HG03520 (cell line): Measurements from ENCODE around the gene RFWD3.
"Not testable (repeated sequence)": the region's sequence is repeated elsewhere in the genome, so short reads cannot be mapped to it uniquely, and the experiment has no call there.

Source experiments
- ATAC-seq: cut with Tn5 transposase; IDR thresholded peaks from one replicate; pipeline ENCODE4 v1.9.1; 2021; ENCODE audit warnings: mild to moderate bottlenecking, moderate library complexity; ENCODE audit not compliant: unreplicated experiment

Gene RFWD3, protein sequence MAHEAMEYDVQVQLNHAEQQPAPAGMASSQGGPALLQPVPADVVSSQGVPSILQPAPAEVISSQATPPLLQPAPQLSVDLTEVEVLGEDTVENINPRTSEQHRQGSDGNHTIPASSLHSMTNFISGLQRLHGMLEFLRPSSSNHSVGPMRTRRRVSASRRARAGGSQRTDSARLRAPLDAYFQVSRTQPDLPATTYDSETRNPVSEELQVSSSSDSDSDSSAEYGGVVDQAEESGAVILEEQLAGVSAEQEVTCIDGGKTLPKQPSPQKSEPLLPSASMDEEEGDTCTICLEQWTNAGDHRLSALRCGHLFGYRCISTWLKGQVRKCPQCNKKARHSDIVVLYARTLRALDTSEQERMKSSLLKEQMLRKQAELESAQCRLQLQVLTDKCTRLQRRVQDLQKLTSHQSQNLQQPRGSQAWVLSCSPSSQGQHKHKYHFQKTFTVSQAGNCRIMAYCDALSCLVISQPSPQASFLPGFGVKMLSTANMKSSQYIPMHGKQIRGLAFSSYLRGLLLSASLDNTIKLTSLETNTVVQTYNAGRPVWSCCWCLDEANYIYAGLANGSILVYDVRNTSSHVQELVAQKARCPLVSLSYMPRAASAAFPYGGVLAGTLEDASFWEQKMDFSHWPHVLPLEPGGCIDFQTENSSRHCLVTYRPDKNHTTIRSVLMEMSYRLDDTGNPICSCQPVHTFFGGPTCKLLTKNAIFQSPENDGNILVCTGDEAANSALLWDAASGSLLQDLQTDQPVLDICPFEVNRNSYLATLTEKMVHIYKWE

DNA sequence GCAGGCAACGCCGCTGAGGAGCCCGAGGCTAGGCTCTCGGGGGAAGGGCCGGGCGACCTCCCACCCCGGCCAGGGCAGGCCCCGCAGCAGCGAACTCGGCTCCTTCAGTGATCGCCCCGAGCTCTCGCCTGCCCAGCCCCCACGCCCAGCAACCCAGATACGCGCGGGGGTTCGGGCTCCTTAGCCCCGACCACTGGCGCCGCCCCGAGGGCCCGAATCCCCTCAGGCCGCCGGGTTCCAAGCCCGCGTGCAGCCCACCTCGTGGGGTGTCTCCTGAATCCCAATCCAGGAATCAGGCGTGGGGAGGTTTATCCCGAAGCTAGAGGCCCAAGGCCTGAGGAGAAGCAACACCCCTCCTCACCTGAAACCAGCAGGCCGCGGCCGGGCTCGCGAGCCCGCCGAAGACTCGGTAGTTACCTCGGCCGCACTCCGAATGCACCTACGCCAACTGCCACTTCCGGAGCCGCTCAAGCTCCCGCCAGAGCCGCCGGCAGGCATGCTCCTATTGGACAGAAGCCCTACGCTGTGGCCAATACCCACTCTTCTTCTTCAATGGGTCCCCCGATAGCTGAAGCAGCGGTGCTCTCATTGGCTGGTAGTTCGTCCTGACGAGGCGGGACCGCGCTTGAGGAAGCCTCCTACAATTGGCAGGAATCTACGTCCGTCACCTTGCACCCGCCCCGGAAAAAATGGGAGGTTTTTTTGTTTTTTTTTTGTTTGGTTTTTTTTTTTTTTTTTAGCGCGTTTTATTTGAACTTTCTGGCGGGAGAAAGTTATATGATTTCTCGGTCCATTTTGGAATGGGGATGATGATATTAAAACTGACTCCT lies at the start of gene RFWD3:
RFWD3 (minus strand) TSS at position 453 of the 830 bp plus-strand sequence. CDS start 5,428 bp downstream, outside the sequence.
- ATAC-seq, result peak; percentile 100

DNA sequence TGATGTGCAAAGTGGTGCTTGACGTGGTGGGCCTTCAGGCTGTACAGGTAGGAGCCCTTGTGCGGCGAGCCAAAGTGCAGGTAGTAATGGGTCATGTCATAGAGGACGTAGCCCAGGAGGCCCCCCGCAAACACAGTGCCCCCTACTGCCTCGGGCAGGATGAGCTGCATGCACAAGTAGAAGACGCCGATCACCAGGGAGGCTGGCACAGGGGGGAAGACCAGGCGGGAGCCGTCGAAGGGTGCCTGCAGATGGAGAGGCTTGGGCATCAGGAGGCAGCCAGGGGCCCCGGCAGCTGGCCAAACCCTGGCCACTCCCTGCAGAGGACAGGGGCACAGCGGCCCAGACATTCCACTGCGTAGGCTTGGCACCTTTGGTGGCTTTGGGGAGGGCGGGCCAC lies 49.7 kb upstream of the RFWD3 start:
- ATAC-seq, result no peak

DNA sequence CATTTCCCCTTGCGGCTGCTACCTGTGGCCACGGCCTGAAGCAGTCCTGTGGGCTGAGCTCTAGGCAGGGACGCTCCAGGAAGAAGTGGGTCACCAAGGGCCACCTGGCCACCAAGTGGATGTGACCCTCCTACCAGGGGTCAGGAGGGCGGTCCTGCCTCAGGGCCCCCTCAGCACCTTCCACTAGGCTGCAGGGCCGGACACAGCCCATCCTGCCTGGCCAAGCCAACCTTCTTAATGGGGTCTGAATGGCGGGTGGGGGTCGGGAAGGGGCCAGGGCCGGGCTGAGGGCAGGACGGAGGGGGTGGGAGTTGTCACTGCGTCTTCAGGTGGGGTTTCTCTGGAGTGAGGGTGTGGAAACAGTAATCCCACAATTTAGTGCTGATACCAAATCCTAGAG lies 47.2 kb upstream of the RFWD3 start:
- no peak for ATAC-seq

DNA sequence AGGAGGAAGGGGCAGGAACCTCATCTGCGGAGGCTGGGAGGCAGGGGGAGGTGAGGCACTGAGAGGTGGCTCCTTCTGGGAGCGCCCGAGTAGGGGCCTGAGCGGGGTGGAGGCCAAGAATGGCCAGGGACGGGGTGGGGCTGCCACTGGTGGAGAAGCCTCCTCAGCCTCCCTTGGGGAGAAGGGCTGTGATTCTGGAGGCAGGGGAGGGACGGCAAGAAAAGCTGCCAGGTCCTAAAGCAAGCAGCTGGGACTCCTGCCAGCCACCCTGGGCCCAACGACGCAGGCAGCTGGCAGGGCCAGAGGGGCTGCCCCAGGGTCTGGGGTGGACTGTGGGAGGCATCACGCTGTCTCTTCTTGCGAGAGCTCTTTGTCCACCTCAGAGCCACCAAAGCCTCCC lies 46.6 kb upstream of the RFWD3 start:
- no peak for ATAC-seq

DNA sequence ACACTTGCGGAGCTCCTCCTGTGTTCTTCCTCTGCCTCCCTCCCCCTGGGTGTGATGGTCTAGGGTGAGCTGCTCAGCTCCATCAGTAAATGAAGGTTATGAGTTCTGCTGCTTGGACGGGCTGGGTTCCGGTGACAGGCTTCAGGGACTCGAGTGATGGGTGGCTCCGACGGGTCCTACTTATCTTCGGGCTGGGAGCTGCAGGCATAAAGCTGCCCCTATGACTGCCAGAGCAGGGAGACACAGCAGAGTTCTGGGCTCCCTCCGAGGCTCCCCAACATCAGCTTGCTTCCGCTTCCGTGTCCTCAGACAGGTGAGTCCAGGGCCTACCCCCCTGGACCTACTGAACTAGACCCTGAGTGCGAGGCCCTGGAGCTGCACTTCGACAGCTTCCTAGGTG lies 45.3 kb upstream of the RFWD3 start:
- no peak for ATAC-seq

DNA sequence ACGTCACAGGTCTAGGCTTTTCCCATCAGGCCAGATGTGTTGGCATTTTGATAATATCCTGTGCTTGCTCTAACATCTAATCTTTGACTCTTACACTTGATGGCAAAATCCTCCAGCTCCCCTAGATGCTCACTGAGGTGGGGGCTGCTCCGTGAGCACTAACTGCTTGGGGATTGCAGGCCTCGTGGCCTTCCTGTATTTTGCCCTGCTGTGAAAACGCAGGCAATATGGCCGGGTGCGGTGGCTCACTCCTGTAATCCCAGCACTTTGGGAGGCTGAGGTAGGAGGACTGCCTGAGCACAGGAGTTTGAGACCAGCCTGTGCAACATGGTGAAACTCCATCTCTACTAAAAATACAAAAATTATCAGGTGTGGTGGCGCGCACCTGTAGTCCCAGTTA lies 43.7 kb upstream of the RFWD3 start:
- ATAC-seq, result no peak

DNA sequence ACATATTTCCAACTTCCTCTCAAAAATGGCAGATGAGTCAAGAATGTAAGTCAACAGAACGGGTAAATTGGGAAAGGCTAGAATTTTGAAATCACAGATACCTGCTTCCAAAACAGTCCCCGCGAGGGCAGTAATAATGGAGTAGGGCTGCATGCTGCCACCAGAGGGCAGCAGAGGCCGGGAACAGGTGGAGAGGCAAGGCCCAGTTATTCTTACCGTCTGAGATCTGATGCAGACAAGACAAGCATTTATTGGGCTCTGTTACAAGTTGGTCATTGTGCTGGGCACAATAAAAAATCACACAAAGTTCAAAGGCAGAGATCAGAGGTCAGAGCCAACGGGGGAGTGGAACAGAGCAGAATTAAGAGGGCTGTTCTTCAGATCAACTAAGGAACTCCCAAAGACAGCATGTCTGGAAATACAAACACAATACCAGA lies 42.8 kb upstream of the RFWD3 start:
- no peak for ATAC-seq

DNA sequence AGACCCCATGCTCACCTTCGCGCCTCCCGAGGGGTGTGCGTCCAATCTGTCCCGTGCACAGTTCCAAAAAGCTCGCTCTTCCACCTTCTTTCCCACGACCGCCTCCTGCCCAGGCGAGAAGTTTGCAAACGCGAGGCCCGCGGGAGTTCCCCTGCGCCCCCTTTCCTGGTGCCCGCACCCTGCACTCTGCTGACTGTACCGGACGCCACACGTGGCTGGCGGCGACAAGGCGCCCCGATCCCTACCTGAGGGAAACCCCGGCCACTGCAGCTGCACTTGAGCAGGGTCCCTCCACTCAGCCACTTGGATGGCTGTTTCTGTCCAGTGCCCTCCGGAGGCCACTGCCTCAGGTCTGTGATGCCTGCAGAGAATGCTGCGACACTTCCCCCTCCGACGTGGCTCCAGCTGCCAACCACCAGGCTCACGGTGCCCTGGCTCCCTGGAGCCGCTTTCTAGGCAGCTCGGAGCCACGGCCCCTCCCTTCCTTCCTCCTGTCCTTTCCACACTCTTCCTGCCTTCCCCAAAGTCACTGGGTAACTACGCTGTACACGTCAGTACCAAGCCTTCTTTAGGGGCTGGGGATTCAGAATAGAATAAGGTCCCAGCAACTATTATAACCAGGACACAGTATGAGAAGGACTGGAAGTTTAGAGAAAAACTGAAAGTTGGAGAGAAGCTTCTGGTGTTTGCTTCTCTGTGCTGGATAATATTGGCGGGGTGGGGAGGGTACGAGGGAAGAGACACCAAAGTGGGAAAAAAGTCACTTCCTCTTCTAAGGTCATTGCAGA lies 34.0 kb upstream of the RFWD3 start, which contains the start of gene MLKL:
MLKL (minus strand) TSS at position 425 of the 788 bp plus-strand sequence. CDS start 5,105 bp downstream, outside the sequence.
- no peak for ATAC-seq

DNA sequence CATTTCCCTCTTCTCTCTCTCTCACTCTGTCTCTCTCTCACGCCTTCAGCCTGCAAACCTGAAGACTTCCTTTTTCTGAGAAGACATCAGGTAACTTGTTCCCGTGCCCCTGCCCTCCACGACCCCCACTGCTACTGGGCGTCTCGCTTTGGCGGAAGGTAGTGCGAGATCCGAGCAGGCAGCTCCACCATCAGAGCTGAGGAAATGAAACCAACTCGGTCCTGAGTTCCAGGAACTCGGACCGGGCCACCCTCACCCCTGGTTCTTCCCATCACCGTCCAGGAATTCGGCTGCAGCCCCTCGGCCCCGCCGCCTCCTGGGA lies 33.4 kb upstream of the RFWD3 start:
- ATAC-seq, result no peak

DNA sequence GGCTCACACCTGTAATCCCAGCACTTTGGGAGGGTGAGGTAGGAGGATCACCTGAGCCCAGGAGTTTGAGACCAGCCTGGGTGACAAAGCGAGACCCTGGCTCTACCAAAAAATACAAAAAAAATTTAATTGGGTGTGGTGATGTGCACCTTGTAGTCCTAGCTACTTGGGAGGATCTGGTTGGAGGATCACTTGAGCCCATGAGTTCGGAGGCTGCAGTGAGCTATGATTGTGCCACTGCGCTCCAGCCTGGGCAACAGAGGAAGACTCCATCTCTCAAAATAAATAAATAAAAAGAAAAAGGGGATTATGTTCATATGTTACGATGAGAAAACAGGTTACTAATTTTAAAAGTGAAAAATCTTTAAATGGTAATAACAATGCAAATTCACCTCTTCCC lies 33.0 kb upstream of the RFWD3 start:
- no peak for ATAC-seq

DNA sequence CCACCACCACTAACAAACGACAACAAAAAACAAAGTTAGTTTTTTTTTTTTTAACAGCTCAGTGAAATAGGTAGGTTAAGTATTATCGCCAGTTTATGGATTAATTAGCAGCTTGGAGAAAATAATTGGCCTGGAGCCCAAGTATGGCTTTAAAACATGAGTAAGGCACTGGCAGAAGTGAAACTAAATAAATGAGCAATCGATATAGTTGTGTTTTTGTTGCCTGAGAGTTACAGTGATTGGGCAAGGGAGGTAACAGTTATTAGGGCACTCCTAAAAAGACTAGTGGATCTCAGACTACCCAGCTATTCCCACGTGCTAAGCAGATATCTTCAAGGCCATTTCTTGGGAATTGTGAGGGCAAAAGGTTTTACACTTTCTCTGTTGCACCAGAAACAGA lies 31.5 kb upstream of the RFWD3 start:
- ATAC-seq, result no peak

DNA sequence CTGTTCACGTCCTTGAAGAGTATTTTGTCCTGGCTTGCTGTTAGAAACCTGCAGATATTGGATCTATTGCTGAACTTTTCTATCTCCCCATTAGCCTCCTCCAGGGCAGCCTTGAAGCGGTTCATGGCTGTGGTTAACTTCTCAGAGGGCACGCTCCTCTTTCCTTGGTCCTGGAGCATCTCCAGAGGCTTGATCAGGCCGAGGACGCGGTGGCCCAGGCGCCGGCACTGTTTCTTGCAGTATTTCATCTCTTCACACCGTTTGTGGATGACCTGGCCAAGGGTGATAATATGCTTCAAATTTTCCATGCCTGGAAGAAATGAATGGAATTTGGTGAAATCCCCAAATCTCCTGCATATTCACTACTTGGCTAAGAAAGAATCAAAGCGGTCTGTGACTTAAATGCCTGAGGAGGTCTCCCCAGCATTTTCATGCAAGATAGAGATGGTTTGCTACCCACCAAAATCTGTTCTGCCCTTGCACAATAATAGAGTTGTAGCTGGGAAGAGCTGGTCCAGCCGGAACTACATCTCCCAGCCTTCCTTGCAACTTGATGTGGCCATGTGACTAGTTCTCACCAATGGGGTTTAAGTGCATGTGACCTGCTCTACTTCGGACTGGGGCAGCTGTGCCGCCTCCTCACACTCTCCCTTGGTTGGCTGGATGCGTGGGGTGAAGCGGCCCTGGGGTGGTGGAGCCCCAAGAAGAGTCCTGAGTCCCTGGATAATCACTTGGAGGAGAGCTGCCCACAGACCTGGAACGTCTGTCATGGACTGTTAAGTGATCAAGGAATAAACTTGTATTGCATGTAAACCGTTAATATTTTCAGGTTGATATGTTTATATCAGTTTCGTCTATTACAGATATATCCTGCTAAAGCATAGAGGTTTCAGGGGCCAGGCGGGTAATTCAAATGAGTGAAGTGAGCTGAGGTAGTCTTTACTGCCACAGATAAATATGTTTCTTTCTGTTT lies 29.1 kb upstream of the RFWD3 start:
- peak; percentile 86 for ATAC-seq

DNA sequence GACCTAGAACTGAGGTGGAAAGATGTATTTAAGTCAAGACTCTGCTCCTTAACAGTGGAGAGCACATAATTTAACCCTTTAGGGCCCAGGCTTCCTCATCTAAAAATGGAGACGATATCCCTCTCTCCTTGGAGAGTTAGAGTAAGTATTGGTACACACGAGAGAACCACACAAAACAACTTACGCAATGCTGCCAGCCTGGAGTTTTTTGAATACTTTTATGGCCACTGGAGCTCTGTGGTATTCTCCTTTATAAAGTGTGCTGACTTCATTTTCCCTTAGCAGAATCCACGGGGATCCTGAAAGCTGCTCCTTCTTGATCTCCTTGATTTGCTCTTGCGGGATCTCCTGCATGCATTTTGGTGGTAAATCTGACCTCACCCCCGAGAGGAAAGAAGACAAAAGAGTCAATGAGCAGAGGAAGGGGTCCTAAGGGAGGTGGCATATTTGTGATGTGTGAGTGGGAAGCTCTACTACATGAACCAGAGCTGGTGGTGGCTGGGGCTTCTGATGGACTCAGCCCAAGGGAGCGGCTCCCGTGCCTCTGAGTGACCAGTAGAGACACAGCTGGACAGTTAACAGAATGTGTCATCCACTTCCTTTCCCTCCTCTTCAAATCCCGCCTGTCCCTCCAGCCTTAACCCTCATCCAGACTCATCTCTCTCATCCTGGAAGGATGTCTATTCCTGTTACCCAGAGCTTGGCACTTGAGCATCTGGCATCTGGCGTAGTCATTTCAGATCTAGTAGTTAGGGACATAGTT lies 24.6 kb upstream of the RFWD3 start:
- ATAC-seq, result no peak

DNA sequence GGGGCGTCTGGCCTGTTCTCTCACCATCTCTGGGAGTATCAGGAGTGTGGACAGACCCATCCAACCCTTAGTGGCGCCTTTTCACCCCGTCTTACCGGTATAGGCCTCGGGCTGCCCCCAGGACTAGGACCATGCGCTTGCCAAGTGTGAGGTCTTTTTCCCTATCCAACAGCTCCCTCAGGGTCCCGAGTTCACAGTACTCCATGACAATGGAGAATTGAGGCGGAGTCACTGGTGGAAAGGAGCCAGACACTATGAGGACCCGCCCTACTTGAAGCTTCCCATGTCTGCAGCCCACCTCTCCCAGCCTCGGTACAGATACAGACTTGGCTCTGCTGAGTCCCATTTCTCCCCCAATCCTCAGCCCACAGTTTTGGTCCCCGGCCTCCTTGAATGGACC lies 15.9 kb upstream of the RFWD3 start:
- no peak for ATAC-seq

DNA sequence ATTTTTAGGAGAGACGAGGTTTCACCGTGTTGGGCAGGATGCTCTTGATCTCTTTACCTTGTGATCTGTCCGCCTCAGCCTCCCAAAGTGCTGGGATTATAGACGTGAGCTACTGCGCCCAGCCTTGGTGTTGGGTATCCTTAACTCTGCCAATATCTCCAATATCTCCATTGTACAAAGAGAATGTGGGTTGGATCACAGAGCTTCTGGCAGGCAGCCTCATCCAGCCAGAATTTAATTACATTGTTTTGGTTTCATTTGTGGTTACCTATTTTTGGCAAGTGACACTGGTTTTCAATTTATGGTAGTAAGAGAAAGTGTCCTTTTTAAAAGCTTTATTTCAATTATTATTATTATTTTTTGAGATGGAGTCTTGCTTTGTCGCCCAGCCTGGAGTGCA lies 14.0 kb upstream of the RFWD3 start:
- ATAC-seq, result no peak

DNA sequence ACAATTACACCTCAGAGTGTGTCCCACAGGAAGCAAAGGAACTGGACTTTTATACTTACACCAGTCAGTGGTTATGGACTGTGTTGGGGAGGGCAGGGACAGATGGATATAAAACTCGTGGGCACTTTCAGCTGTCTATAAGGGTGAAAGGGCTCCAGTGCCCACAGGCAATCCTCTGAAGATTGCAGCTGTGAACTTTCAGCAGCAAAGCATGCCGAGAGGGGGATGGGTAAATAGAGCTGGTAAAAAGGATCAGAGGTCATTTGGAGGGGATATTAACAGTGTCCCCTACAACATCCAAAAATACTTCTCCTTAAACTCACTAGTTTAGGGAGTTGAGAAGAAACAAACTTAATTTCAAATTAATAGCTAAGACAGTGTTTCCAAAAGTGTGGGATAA lies 13.3 kb upstream of the RFWD3 start:
- no peak for ATAC-seq

DNA sequence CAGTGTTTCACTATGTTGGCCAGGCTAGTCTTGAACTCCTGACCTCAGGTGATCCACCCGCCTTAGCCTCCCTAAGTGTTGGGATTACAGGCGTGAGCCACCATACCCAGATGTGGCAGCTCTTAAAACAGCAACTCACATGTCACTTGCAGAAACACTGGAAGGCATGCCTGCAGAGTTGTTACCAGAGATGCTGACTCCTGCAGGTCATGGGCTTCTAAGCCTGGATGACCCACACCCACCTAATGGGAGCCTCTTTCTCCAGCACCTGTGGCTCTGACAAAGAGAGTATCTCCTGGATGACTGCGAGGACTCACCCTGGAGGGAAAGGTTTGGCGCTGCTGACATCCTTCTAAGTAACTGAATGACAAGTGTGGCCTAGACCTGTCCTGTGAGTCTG lies 11.2 kb upstream of the RFWD3 start:
- ATAC-seq, result no peak

DNA sequence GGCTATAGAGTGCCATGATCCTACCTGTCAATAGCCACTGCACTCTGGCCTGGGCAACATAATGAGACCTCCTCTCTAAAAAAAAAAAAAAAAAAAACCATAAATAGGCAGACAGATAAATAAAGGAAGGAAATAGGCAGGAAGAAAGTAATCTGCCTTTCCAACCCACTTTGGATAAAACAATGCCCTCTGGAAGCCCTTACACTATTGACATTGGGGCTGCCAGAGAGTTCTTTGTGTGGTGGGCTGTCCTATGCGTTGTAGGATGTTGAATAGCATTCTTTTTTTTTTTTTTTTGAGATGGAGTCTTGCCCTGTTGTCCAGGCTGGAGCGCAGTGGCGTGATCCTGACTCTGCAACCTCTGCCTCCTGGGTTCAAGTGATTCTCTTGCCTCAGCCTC lies 7.2 kb upstream of the RFWD3 start:
- no peak for ATAC-seq

DNA sequence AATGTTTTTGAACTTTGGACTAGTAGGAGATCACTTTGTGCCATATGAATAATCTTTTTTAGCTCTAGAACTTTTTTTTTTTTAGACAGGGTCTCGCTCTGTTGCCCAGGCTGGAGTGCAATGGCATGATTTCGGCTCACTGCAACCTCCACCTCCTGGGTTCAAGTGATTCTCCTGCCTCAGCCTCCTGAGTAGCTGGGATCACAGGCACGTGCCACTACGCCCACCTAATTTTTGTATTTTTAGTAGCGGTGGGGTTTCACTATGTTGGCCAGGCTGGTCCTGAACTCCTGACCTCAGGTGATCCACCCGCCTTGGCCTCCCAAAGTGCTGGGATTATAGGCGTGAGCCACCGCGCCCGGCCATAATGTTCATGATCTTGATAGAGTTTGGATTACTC lies 2.2 kb upstream of the RFWD3 start:
- not testable (repeated sequence) for ATAC-seq
